GM23338 (cell line): Measurements from ENCODE around the gene PSMG1. TPM values are rescaled to one million over a fixed set of nuclear protein-coding genes. Genes with fewer than 3 reads are reported as not detected.

ENCODE experiments used
- ATAC-seq: fragments of 200-7000 bp; cut with Tn5 transposase; 3 replicates; pipeline ENCODE4 v1.9.1; 2020
- DNase-seq: peaks from one replicate; pipeline ENCODE4 v3.0.0-alpha.2; 2015; ENCODE audit warnings: low spot score
- H2AFZ ChIP-seq: fragments of 200-600 bp; sonication (generic); 2 replicates; pipeline ENCODE4 v1.8.0; 2016; ENCODE audit warnings: antibody characterized with exemption, mild to moderate bottlenecking, moderate library complexity
- H3F3A ChIP-seq: fragments of 200-600 bp; sonication (generic); replicated peaks from 2 replicates; pipeline ENCODE4 v1.8.0; 2017; ENCODE audit warnings: antibody characterized with exemption, mixed run types, low read depth
- H3K27ac ChIP-seq: fragments of 200-600 bp; sonication (generic); 2 replicates; pipeline ENCODE4 v1.6.1; 2016; ENCODE audit warnings: low read depth
- H3K27me3 ChIP-seq: fragments of 200-600 bp; sonication (generic); 2 replicates; pipeline ENCODE4 v1.8.0; 2016; ENCODE audit warnings: mild to moderate bottlenecking, mixed run types, moderate library complexity; ENCODE audit not compliant: insufficient read depth
- H3K36me3 ChIP-seq: fragments of 200-600 bp; sonication (generic); 2 replicates; pipeline ENCODE4 v1.8.0; 2016; ENCODE audit warnings: mild to moderate bottlenecking; ENCODE audit not compliant: insufficient read depth
- H3K4me1 ChIP-seq: fragments of 200-600 bp; sonication (generic); 2 replicates; pipeline ENCODE4 v1.8.0; 2016; ENCODE audit warnings: mild to moderate bottlenecking, moderate library complexity; ENCODE audit not compliant: insufficient read depth
- H3K4me2 ChIP-seq: fragments of 200-600 bp; sonication (generic); 2 replicates; pipeline ENCODE4 v1.7.1; 2017; ENCODE audit warnings: mixed run types
- H3K4me3 ChIP-seq: fragments of 200-600 bp; sonication (generic); 2 replicates; pipeline ENCODE4 v1.6.1; 2016; ENCODE audit warnings: mixed run types
- H3K79me2 ChIP-seq: fragments of 200-600 bp; sonication (generic); replicated peaks from 2 replicates; pipeline ENCODE4 v1.8.0; 2017; ENCODE audit warnings: mild to moderate bottlenecking; ENCODE audit not compliant: insufficient read depth
- H3K9me2 ChIP-seq: fragments of 200-600 bp; sonication (generic); 2 replicates; pipeline ENCODE4 v1.8.0; 2017; ENCODE audit not compliant: insufficient read depth
- H4K20me1 ChIP-seq: fragments of 200-600 bp; sonication (generic); replicated peaks from 2 replicates; pipeline ENCODE4 v1.8.0; 2017; ENCODE audit warnings: mild to moderate bottlenecking; ENCODE audit not compliant: insufficient read depth
- H3K27ac Mint-ChIP-seq: 2 replicates; pipeline ENCODE4 v1.8.0; 2020; ENCODE audit warnings: inconsistent platforms, mild to moderate bottlenecking, moderate library complexity, mixed read lengths
- H3K27me3 Mint-ChIP-seq: 3 replicates; pipeline ENCODE4 v1.8.0; 2022; ENCODE audit warnings: low read depth, mild to moderate bottlenecking, moderate library complexity, mixed read lengths, inconsistent platforms; ENCODE audit not compliant: insufficient read depth, poor library complexity
- H3K36me3 Mint-ChIP-seq: 3 replicates; pipeline ENCODE4 v1.8.0; 2021; ENCODE audit warnings: low read depth, mild to moderate bottlenecking, inconsistent platforms, moderate library complexity, mixed read lengths
- H3K4me1 Mint-ChIP-seq: 3 replicates; pipeline ENCODE4 v1.8.0; 2020; ENCODE audit warnings: mild to moderate bottlenecking, inconsistent platforms, mixed read lengths
- H3K4me3 Mint-ChIP-seq: 3 replicates; pipeline ENCODE4 v1.8.0; 2021; ENCODE audit warnings: moderate library complexity, mild to moderate bottlenecking, inconsistent platforms, mixed read lengths
- H3K9me3 Mint-ChIP-seq: 3 replicates; pipeline ENCODE4 v1.8.0; 2020; ENCODE audit warnings: moderate library complexity, mild to moderate bottlenecking, inconsistent platforms, mixed read lengths
- EZH2 ChIP-seq: fragments of 200-600 bp; sonication (generic); IDR thresholded peaks from one replicate; pipeline ENCODE4 v1.8.0; 2017; ENCODE audit warnings: antibody characterized with exemption, mild to moderate bottlenecking, low read depth; ENCODE audit not compliant: unreplicated experiment
- JUNB ChIP-seq: IDR thresholded peaks from one replicate; pipeline ENCODE4 v1.6.1; 2016; ENCODE audit warnings: antibody characterized with exemption; ENCODE audit not compliant: unreplicated experiment
- NANOG ChIP-seq: IDR thresholded peaks from 2 replicates; pipeline ENCODE4 v1.6.1; 2016; ENCODE audit warnings: antibody characterized with exemption, borderline replicate concordance
- ZNF462 ChIP-seq: fragments of 250-450 bp; sonication (Bioruptor Pico); IDR thresholded peaks from 2 replicates; pipeline ENCODE4 v1.5.0; 2020; ENCODE audit warnings: mild to moderate bottlenecking, moderate library complexity
- polyA plus RNA-seq: library from polyadenylated mRNA; unstranded; fragments of >200 nt; fragmentation: Nextera tagmentation; extraction: Ambion mirVana; gene quantifications from 2 replicates; pipeline ENCODE4 v1.2.1, GENCODE V29; 2016
- total RNA-seq: library from RNA; depleted of rRNA; stranded (reverse); fragments of >200 nt; shearing (Covaris generic); gene quantifications from 2 replicates; pipeline ENCODE4 v1.2.3, GENCODE V29; 2014

Gene PSMG1
- total and polyA plus RNA-seq, 2 experiments from 2014 or later: 78.4 to 158 TPM

GRCh38 chr21:39224930-39225329 is 41.7 kb upstream of the PSMG1 start (continued):
- TF ChIP-seq ZNF462: no peak
- no peak for TF ChIP-seq NANOG
- TF ChIP-seq EZH2: no peak
- TF ChIP-seq JUNB: no peak

- Histone ChIP-seq H3F3A (no peaks in the 10 kb centered on the region), H3K36me3 (peaks cover 23% of the 10 kb centered on the region; the same call in 1 of the 2 replicates), H3K4me2 (no peak overlapping the region), H3K9me2 (no peaks in the 10 kb centered on the region), H3K4me1 (no peaks in the 10 kb centered on the region), H3K4me3 (no peak overlapping the region), H3K27ac (no peak overlapping the region), H3K79me2 (no peaks in the 10 kb centered on the region), H2AFZ (no peak overlapping the region), H4K20me1 (no peaks in the 10 kb centered on the region), H3K27me3 (no peaks in the 10 kb centered on the region)
- no peaks in the 10 kb centered on the region for H3K4me1 Mint-ChIP-seq
- H3K27me3 Mint-ChIP-seq: no peaks in the 10 kb centered on the region
- ATAC-seq (no peak), DNase-seq (no peak)
- H3K36me3 Mint-ChIP-seq: peaks cover 44% of the 10 kb centered on the region
- no peaks in the 10 kb centered on the region for H3K9me3 Mint-ChIP-seq
- no peak overlapping the region for H3K4me3 Mint-ChIP-seq
- H3K27ac Mint-ChIP-seq: no peak overlapping the region
- TF ChIP-seq JUNB: no peak
These were observed 38.8 kb upstream of the PSMG1 start for GRCh38 chr21:39221997-39222486.
